Fibroblast of pulmonary artery (primary cell): ENCODE measurements around the gene BTBD8.
"Not testable (repeated sequence)": the region's sequence is repeated elsewhere in the genome, so short reads cannot be mapped to it uniquely, and the experiment has no call there.

ENCODE experiments used
- DNase-seq: peaks from one replicate; pipeline ENCODE4 v3.0.0-alpha.2; 2010; ENCODE audit warnings: low read depth
- H3K4me3 ChIP-seq: replicated peaks from 2 replicates; pipeline ENCODE4 v1.5.1; 2011; ENCODE audit warnings: low read depth, mild to moderate bottlenecking, control low read depth, low read length, moderate library complexity
- TF ChIP-seq, protein P1 (sequence below): IDR thresholded peaks from 2 replicates; pipeline ENCODE4 v1.5.1; 2011; ENCODE audit warnings: mild to moderate bottlenecking, control low read depth, low read length, inconsistent platforms; ENCODE audit errors: missing control alignments

BTBD8 gene

DNA sequence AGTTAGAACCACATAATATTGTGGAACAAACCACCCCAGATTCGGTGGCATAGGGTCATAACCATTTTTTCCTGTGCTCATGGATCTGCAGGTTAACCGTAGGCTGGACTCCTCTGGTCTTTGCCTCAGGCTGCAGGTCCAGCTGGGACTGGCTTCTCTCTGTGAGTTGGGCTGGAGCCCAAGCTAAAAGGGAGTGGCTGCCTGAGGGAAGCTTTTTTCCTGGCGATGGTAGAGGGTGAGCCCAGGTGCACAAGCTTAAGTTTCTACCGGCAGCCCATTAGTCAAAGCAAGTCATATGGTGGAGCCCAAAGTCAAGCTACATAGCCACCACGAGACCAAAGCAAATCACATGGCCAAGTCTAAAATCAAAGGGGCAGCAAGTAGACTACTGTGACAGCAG lies 36.5 kb upstream of the BTBD8 start:
- TF ChIP-seq, protein P1, sequence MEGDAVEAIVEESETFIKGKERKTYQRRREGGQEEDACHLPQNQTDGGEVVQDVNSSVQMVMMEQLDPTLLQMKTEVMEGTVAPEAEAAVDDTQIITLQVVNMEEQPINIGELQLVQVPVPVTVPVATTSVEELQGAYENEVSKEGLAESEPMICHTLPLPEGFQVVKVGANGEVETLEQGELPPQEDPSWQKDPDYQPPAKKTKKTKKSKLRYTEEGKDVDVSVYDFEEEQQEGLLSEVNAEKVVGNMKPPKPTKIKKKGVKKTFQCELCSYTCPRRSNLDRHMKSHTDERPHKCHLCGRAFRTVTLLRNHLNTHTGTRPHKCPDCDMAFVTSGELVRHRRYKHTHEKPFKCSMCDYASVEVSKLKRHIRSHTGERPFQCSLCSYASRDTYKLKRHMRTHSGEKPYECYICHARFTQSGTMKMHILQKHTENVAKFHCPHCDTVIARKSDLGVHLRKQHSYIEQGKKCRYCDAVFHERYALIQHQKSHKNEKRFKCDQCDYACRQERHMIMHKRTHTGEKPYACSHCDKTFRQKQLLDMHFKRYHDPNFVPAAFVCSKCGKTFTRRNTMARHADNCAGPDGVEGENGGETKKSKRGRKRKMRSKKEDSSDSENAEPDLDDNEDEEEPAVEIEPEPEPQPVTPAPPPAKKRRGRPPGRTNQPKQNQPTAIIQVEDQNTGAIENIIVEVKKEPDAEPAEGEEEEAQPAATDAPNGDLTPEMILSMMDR, result no peak
- no peak overlapping the region for H3K4me3 ChIP-seq

DNA sequence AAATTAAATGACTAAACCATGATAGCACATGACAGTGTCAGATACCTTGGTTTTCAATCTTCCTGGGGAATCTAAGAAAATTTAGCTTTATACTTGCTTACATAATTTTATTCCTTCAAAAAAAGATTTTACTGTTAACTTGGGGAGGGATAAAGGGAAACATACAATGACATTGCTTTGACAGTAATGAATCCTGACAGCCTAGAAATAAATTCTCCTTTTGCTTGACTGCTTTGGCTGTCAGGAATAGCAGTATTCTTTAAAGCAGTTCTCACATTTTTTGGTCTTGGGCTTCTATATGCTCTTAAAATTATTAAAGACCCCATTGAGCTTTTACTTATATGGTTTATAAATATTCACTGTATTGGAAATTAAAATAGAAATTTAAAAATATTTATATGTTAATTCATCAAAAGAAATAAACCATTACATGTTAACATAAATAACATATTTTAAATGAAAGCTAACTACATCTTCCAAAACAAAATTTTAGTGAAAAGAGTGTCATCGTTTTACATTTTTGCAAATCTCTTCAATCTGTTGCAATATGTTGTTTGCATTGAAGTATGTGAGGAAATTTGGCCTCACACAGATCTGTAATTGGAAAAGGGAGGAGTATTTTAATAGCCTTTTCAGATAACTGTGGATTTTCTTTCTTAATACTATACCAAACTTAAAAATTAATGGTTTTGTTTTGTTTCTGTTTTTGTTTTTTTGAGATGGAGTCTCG lies 34.2 kb upstream of the BTBD8 start:
- no peak for DNase-seq
- TF ChIP-seq, protein P1, result no peak
- H3K4me3 ChIP-seq, result no peak overlapping the region

More for the DNA sequence above, 36.5 kb upstream of the BTBD8 start:
- no peak for DNase-seq

DNA sequence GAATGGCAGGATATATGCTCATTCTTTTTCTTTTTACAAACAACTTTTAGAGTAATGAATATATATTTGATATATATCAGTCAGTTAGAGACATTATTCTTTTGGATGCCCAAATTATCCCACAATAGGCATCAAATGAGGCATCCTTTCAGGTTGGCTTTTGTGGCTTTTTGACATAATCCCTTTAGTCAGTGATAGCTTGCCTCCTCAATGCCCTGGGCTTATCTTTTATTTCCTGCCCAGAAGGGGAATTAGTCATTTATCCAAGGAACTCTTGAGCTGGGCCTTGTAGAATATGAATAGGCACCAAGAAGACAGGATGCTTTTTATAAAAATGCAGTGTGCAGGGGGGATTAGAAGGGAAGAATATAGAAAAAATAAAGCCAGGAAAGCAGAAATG lies 28.2 kb upstream of the BTBD8 start:
- TF ChIP-seq, protein P1, result no peak
- DNase-seq, result no peak
- no peak overlapping the region for H3K4me3 ChIP-seq

DNA sequence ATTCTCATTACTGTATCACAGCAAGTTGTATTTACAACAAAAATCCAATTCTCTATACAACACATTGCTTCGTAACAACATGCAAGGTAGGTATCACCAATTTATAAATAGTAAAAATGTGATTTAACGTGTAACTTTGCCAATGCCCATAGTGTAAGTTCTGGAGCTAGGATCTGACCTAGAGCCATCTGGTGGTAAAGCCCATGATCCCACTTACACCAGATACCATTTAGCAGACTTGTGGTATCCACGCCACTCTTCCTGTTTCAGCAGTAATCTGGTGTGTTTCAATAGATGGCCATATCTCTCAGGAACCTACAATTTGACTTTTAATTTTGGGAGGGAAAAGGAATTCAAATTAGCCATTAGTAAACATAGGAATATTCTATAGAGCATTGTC lies 15.1 kb upstream of the BTBD8 start:
- TF ChIP-seq, protein P1, result peak; percentile 7
- no peak overlapping the region for H3K4me3 ChIP-seq
- no peak for DNase-seq

DNA sequence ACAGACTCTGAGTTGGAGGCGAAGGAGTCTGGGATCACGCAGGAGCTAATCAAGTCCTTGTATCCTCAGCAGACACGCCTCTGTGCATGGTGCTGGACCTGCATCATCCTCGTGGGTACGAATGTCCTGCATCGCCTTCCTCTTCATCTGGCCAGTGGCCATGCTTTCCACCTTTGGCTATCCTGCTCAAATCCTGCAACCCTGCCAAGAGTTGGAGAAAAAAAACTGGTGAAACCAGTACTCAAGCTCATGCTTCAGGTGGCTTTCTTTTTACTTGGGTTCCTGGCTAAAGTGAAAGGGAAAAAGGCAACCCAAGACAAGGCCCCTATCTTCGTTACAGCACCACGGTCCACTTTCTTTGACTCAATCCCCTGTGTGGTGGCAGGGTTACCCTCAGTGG lies 13.8 kb upstream of the BTBD8 start:
- no peak overlapping the region for H3K4me3 ChIP-seq
- no peak for DNase-seq
- TF ChIP-seq, protein P1, result no peak

DNA sequence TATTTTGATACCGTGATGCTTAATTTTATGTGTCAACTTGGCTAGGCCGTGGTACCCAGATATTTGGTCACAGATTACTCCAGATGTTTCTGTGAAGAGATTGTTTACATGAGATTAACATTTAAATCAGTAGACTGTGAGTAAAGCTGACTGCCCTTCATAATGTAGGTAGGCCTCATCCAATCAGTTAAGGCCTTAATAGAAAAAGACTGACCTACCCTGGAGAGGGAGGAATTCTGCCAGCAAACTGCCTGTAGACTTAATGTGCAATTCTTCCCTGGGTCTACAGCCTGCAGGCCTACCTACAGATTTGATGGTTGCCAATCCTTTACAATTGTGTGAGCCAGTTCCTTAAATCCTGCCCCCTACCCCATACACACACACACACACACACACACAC lies 9.3 kb upstream of the BTBD8 start:
- H3K4me3 ChIP-seq, result no peak overlapping the region
- TF ChIP-seq, protein P1, result no peak
- DNase-seq, result no peak

DNA sequence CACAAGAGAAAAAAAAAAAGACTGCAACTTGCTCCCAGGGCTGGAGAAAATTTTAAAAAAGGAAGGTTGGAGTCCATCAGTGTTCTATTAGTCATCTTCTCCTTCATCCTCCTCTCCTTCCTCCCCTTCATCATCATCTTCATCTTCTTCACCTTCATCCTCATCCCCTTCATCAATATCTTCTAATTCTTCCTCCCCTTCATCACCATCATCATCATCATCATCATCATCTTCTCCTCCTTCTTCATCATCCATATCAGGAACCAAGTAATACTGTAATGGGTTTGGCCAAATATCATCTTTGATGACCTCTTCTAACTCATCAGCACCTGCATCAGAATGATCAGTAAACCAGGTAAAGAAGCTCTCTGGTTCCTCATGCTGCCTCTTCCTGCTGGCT lies 5.7 kb upstream of the BTBD8 start:
- not testable (repeated sequence) for H3K4me3 ChIP-seq, DNase-seq
